DND-41 (cell line): ENCODE results near the gene ARID3C.

Experiments
- EZH2 ChIP-seq: IDR thresholded peaks from 3 replicates; pipeline ENCODE4 v1.6.1; 2012; ENCODE audit warnings: borderline replicate concordance, low read depth, mild to moderate bottlenecking, moderate library complexity, low read length, inconsistent platforms; ENCODE audit not compliant: severe bottlenecking
- TF ChIP-seq, protein P1 (sequence below): IDR thresholded peaks from 2 replicates; pipeline ENCODE4 v1.5.1; 2012; ENCODE audit warnings: borderline replicate concordance, low read length, moderate library complexity, mild to moderate bottlenecking; ENCODE audit not compliant: poor library complexity, severe bottlenecking; ENCODE audit errors: extremely low read depth

DNA sequence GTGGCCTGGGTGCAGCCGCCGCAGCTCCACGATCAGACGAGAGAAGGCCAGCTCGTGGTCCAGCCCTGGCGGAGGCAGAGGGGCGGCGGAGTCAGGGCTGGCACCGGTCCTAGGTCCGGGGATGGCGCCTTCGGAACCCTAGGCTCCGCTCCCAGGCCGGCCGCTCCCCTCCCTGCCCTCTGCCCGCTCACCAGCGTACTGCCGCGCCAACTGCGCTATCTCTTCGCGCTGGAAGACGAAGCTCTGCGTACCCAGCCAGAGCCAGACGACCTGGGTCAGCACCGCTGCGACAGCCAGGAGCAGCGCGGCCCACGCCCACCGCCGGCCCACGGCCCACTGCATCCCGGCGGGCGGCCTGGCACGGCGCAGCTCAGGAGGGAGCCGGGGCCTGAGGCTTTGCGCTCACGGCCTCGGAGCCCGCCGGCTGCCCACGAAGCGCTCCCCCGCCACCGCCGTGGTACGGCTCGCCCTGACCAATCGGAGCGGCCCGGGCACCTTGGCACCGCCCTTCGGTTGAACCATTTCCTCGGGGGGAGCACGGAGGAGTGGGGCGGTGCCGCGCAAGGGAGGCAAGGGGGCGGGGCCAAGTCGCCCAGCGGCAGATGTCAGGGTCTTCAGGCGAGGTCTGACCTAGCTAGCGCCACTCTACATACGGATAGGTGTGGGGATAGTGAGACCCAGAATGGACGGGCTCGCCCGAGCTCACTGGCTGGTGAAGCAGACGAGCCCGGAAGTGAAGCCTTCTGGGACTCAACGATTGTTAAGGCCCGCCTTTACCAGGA lies 8.7 kb upstream of the ARID3C start, which contains the start of gene SIGMAR1:
- TF ChIP-seq, protein P1, sequence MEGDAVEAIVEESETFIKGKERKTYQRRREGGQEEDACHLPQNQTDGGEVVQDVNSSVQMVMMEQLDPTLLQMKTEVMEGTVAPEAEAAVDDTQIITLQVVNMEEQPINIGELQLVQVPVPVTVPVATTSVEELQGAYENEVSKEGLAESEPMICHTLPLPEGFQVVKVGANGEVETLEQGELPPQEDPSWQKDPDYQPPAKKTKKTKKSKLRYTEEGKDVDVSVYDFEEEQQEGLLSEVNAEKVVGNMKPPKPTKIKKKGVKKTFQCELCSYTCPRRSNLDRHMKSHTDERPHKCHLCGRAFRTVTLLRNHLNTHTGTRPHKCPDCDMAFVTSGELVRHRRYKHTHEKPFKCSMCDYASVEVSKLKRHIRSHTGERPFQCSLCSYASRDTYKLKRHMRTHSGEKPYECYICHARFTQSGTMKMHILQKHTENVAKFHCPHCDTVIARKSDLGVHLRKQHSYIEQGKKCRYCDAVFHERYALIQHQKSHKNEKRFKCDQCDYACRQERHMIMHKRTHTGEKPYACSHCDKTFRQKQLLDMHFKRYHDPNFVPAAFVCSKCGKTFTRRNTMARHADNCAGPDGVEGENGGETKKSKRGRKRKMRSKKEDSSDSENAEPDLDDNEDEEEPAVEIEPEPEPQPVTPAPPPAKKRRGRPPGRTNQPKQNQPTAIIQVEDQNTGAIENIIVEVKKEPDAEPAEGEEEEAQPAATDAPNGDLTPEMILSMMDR = no peak
- TF ChIP-seq EZH2 = no peak
